KOPT-K1 (cell line): ENCODE data around the gene OXSM.
A peak's percentile ranks its signal among the peaks of the same experiment; 100 is the strongest.

Experiments used
- H3K27ac ChIP-seq: fragments of 200-600 bp; sonication (generic); 2 replicates; pipeline ENCODE4 v1.5.1; 2016; ENCODE audit warnings: antibody characterized with exemption, mild to moderate bottlenecking, low read depth, low read length; ENCODE audit not compliant: poor library complexity, severe bottlenecking
- H3K36me3 ChIP-seq: fragments of 200-600 bp; sonication (generic); 2 replicates; pipeline ENCODE4 v1.5.1; 2017; ENCODE audit warnings: antibody characterized with exemption, mild to moderate bottlenecking, low read length, moderate library complexity; ENCODE audit not compliant: insufficient read depth
- H3K9me3 ChIP-seq: fragments of 200-600 bp; sonication (generic); 2 replicates; pipeline ENCODE4 v1.5.1; 2017; ENCODE audit warnings: antibody characterized with exemption, low read length, mild to moderate bottlenecking; ENCODE audit not compliant: insufficient read depth, poor library complexity, severe bottlenecking

Gene OXSM

DNA sequence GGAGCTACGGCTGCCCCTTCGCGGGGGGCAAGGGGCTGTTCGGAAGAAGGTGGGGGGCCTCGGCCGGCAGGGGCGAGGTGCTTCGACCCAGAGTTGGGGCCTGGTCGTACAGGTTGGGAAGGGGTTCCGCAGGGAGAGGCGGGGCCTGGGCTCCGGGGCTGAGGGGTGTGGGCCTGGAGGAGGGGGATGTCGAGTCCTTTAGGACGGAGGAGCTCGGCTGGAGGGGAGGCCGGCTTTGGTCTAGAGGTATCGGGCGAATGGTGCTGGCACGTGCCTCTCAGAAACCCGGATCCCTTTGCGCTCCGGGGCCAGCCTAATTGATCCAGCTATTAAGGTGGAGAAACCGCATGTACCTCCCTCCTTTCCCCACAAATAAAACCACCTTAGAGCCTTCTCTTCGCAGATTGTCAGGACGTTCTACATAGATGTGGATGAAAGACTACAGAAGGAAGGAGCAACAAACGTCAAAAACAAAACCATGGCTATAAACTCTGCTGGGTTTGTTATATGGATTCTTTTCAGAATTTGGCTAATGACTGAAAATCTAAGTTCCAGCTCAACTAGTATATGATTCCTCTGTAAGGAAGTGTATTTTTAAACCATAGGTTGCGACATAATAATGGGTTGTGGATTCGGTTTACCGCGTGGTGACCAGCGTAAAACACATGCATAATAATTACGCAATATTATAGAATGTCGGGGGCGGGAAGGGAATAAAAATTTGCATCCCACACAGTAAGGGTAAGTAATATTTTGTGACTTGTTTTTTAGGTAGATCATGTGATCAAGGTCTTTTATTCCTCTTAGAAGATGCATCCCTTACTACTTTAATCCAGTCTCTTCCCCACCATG lies 6.0 kb upstream of the OXSM start:
- peak overlapping the region; percentile 57 for H3K27ac ChIP-seq
- peaks cover 20% of the 10 kb centered on the region for H3K36me3 ChIP-seq

DNA sequence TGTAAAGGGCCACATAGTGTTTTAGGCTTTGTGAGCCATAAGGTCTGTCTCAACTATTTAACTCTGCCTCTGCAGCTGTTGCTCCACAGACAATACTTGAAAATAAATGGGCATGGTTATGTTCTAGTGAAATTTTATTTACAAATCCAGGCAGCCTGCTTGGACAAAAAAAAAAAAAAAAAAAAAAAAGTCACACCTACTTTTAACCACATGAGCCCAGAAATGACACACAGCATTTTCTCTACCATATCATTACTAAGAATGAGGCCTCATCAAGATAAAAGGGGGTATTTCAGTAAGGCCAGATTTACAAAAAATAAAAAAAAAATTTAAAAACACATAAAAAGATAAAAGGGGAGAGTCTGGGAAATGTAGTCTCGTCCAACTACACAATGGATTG lies 4.9 kb upstream of the OXSM start:
- no peak overlapping the region for H3K27ac ChIP-seq
- no peaks in the 10 kb centered on the region for H3K9me3 ChIP-seq
- H3K36me3 ChIP-seq = peaks cover 13% of the 10 kb centered on the region; the same call in 1 of the 2 replicates

More for the DNA sequence above, 6.0 kb upstream of the OXSM start:
- H3K9me3 ChIP-seq = no peaks in the 10 kb centered on the region

DNA sequence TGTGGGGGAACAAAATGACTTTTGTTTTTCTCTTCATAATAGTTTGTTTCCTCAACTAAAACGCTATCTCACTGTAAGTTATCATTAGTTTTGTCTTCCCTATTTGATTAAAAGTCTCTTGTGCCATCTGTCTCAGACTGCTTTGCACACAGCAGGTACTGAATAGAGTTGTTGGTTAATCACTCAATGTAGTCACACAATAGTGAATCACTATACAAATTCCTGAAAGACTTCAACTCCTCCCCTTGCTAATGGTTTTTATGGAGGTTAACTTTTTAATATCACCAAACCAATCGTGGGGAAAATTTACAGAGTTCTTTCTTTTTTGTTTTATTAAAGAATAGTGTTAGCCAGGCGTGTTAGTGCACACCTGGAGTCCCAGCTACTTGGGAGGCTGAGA lies 4.1 kb upstream of the OXSM start:
- no peak overlapping the region for H3K27ac ChIP-seq
- peaks cover 5% of the 10 kb centered on the region; the same call in 1 of the 2 replicates for H3K36me3 ChIP-seq

DNA sequence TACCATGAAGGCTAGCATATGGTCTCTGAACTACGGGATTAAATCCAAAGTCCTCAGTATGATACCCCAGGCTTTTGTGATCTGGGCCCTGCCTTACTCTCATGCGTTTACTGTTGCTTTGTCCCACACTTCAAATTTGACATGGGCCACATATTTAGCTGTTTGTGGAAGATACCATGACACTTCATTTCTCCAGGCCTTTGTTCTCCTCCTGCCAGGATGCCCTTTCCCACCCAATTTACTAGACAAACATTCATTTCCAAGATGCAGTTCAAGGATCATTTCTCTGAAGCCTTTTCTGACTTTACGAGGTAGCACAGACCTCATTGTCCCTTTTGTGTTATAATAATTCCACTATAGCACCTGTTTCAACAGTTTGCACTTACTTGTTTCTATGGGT lies 2.2 kb upstream of the OXSM start:
- Histone ChIP-seq H3K27ac (no peak overlapping the region), H3K9me3 (no peaks in the 10 kb centered on the region), H3K36me3 (no peaks in the 10 kb centered on the region; the same call in 1 of the 2 replicates)

More for the DNA sequence above, 4.1 kb upstream of the OXSM start:
- no peaks in the 10 kb centered on the region for H3K9me3 ChIP-seq

DNA sequence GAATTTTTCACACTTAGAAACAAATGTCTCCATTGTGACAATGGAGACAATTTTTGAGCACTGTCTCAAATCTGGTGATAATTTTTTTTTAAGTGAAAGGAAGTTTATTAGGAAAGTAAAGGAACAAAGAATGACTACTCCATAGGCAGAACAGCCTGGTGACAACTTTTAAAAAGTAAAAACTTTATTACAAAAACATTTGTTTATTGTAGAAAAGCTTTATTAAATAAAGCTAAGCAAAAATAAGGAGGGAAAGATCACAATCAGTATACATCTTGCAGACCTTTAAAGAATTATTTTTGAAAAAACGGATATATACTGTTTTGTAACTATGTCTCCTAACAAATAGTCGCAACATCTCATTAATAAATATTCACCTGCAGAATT lies 688 bp upstream of the OXSM start:
- H3K36me3 ChIP-seq = peaks cover 7% of the 10 kb centered on the region
- H3K27ac ChIP-seq = peak overlapping the region; percentile 68
- no peaks in the 10 kb centered on the region for H3K9me3 ChIP-seq

DNA sequence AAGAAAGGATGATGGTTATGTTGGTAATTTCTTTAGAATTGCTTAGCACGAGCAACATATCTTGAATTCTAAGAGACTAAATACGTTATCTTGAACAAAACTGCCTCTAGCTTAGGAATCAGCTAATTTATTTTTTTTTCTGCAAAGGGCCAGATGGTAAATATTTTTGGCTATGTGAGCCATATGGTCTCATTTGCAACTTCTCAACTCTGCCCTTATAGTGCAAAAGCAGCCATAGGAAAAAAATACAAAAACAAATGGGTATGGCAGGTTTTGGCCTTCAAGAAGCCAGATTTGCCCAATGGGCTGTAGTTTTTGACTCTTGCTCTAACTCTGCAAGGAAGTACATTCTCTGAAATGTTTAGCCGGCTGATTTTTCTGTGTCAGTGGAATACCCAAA lies 11.9 kb downstream of the OXSM start:
- Histone ChIP-seq H3K36me3 (no peaks in the 10 kb centered on the region), H3K9me3 (no peaks in the 10 kb centered on the region), H3K27ac (no peak overlapping the region)

DNA sequence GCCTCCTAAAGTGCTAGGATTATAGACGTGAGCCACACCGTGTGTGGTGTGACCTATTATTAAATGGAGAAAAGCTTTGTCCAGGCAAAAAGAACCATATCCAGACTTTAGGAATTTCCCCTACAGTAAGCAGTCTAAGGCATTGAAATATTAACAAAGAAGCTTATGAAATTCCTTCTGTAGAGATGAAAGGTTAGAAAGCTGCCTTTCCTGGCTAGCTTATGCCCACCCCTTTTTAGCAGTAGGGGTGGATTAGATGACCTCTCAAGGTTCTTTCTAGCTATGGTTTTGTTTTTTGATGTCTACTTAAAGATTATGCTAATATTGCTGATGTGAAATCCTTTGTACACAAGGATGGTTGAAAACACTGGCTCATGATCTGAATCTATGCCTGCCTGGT lies 13.9 kb downstream of the OXSM start:
- Histone ChIP-seq H3K27ac (no peak overlapping the region), H3K9me3 (no peaks in the 10 kb centered on the region), H3K36me3 (no peaks in the 10 kb centered on the region)

DNA sequence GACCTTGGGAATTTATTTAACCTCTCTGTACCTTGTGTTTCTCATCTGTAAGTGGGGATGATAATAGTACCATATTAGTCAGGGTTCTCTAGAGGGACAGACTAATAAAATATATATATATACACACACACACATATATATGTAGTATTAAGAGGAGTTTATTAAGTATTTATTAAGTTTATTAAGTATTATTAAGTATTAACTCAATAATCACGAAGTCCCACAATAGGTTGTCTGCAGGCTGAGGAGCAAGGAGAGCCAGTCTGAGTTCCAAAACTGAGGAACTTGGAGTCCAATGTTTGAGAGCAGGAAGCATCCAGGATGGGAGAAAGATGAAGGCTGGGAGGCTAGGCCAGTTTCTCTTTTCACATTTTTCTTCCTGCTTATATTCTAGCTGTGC lies 14.8 kb downstream of the OXSM start:
- H3K27ac ChIP-seq = no peak overlapping the region
- no peaks in the 10 kb centered on the region for H3K36me3 ChIP-seq
- H3K9me3 ChIP-seq = no peaks in the 10 kb centered on the region

DNA sequence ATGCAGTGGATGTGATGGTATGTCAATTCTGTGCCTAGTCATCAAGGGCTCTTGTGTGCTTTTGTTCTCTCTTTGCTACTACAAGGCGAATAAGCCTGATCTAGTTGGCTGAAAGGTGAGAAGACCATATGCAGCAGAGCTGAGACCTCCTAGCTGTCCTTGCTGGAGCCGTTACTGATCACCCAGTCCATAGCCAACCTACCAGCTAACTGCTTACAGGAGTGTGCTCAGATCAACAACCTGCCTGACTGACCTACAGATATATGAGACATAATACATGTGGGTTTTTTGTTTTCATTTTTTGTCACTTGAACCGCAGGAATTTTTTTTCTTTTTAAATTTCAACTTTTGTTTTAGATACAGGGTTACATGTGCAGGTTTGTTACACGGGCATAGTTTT lies 22.8 kb downstream of the OXSM start:
- Histone ChIP-seq H3K36me3 (no peaks in the 10 kb centered on the region), H3K27ac (no peak overlapping the region), H3K9me3 (no peaks in the 10 kb centered on the region)

DNA sequence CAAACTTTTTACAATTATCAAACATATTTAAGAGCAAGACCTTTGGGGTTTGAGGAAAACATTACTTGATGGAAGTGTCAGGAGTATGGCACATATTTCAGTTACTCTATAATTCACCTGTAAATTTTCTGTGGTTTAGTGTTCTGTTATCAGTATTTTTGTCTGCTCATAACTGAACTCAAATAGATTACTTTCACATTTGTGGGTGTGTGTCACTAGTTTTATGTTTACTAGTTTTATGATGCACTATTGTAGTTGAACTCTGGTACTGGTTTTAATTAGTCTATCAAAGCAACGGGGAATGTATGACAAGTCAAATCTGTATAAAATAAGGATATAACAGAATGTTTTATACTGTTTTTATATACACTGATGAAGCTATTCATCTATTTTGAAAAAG lies 27.2 kb downstream of the OXSM start:
- no peaks in the 10 kb centered on the region for H3K9me3 ChIP-seq
- no peaks in the 10 kb centered on the region for H3K36me3 ChIP-seq
- H3K27ac ChIP-seq = no peak overlapping the region

DNA sequence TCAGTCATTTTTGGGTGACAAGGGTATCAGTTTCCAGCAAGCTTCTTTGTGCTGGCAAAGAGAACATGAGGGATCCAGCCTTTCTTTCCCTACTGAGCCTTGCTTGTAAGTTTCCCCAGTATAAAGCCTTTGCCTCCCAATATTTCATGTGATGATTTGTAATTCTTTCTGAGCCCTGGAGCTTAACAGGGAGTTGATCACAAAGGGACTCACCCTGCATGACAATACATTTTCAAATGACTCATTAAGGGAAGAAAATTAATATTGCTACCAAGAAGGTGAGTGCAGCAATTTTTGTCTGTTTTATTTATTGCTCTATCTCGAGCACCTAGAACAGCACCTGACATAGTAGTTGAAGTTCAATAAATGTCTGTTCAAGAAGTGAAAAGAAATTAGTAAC lies 27.7 kb downstream of the OXSM start:
- Histone ChIP-seq H3K27ac (no peak overlapping the region), H3K36me3 (no peaks in the 10 kb centered on the region), H3K9me3 (no peaks in the 10 kb centered on the region)

DNA sequence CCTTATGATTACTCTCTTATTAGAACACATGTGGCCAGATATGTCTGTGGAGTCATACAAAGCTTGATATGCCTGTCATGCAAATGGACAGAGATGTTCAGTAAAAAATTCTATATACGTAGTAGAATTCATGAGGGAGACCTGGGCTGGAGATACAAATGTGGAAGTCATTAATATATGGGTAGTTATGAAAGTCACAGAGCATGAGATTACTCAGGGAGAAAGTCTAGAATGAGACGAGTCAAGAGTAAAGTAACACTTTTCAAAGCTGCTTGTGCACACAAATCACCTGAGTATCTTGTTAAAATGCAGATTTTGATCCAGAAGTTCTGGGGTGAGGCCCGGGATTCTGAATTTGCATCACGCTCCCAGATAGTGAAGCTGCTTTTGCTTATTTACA lies 28.4 kb downstream of the OXSM start:
- Histone ChIP-seq H3K36me3 (no peaks in the 10 kb centered on the region), H3K27ac (no peak overlapping the region), H3K9me3 (no peaks in the 10 kb centered on the region)

DNA sequence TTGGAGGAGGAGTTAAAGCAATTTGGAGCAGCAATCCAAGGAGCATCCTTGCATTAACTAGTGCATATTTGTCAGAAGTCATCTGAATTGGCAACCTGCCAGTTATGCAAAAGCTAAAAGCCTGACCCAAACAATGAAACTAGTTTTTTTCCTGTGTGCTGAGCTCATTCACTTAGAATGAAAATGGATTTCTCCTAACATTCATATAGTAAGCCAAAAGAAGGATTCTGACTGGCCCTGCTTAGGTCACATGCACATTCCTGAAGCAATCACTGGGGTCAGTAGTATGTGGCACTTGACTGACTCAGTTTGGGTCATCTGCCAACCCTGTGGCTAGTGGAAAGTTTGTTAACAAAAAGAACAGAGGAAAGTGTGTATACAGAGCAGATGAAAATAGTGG lies 30.5 kb downstream of the OXSM start:
- no peak overlapping the region for H3K27ac ChIP-seq

DNA sequence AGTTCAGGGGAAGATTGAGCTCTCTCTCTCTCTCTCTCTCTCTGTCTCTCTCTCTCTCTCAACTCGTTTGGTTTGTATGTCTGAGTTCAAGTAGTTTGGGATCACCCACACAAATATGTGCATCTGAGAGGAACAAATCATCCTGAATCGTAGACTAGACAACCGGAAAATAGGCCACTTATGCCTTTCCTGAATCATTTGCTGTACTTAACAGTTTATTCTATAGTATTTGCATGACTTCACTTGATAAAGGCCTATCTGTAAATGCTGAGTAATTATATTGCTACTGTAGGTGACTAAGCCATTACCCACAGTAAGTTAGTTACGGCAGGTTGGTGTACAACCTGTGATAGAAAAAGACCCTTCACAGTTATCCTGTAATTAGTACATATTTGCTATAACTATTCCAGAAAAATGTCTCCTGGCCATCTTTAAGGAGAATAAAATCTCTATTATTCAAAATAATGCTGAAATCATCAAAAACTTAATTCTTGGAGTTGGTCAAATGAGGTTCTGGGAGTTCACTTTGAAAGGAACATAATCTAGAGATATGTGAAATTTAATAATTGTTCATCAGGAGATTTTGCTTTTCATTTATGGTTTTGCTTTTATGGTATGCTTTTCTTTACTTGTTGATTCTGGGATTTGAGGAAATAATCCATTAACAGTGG lies 31.1 kb downstream of the OXSM start:
- Histone ChIP-seq H3K27ac (no peak overlapping the region), H3K9me3 (no peaks in the 10 kb centered on the region), H3K36me3 (no peaks in the 10 kb centered on the region)

More for the DNA sequence above, 30.5 kb downstream of the OXSM start:
- Histone ChIP-seq H3K36me3 (no peaks in the 10 kb centered on the region), H3K9me3 (no peaks in the 10 kb centered on the region)

DNA sequence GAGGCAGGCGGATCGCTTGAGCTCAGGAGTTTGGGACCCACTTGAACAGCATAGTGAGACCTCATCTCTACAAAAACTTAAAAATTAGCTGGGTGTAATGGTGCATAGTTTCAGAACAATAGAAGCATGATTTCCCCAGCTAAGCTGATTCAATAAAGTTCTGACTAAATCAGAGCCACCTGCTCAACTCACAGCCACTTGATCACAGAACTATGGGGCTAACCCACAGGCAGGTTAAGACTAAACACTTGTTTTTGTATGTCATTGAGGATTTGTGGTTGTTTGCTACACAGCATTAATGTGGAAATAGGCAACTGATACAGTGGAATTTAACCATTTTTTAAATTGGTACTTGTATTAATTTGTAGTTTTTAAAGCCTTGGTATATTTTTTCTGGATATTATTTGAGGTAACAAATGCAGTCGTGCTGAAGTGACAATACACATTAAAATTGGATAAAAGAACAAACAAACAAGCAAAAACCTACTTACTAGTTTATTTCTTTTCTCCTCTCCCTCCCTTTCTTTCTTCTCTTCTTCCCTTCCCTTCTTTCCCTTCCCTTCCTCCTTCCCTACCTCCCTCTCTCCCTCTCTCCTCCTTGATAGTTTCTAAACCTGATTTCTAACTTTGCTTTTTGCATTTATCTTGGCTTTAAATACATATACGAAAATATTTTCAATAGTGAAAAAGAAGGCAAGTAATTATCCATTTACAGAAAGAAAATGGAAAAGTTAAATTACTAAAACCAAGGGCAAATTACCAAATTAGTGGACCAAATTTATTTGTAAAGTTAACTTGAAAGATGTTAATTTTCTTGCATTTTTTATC lies 32.1 kb downstream of the OXSM start:
- no peaks in the 10 kb centered on the region for H3K36me3 ChIP-seq
- no peaks in the 10 kb centered on the region for H3K9me3 ChIP-seq
- H3K27ac ChIP-seq = no peak overlapping the region
